ENCODE measurements around the gene MCF2L2.

MCF2L2 gene

GRCh38 chr3:183208260-183208659, 220.2 kb downstream of the MCF2L2 start:
- Histone ChIP-seq H3K9me3 (ENCODE audit: control insufficient read depth, insufficient read depth, low read depth, low read length) (no peaks in the 10 kb centered on the region), H3K4me1 (ENCODE audit: control insufficient read depth, insufficient read depth, low read length) (no peaks in the 10 kb centered on the region), H3K4me3 (ENCODE audit: low read depth, low read length) (no peak overlapping the region), H3K27ac (ENCODE audit: extremely low read depth, low read depth, low read length) (no peak overlapping the region), H3K36me3 (ENCODE audit: control insufficient read depth in 2 of 2, insufficient read depth in 1 of 2, low read length in 2 of 2) (no peaks in the 10 kb centered on the region)
- ChIA-PET CTCF (no interaction called here), POLR2A (no interaction called here)
- no peak for TF ChIP-seq ZNF423 (tag by site-specific recombination; IDR thresholded peaks at IDR 0.05)
- TF ChIP-seq, protein P1, sequence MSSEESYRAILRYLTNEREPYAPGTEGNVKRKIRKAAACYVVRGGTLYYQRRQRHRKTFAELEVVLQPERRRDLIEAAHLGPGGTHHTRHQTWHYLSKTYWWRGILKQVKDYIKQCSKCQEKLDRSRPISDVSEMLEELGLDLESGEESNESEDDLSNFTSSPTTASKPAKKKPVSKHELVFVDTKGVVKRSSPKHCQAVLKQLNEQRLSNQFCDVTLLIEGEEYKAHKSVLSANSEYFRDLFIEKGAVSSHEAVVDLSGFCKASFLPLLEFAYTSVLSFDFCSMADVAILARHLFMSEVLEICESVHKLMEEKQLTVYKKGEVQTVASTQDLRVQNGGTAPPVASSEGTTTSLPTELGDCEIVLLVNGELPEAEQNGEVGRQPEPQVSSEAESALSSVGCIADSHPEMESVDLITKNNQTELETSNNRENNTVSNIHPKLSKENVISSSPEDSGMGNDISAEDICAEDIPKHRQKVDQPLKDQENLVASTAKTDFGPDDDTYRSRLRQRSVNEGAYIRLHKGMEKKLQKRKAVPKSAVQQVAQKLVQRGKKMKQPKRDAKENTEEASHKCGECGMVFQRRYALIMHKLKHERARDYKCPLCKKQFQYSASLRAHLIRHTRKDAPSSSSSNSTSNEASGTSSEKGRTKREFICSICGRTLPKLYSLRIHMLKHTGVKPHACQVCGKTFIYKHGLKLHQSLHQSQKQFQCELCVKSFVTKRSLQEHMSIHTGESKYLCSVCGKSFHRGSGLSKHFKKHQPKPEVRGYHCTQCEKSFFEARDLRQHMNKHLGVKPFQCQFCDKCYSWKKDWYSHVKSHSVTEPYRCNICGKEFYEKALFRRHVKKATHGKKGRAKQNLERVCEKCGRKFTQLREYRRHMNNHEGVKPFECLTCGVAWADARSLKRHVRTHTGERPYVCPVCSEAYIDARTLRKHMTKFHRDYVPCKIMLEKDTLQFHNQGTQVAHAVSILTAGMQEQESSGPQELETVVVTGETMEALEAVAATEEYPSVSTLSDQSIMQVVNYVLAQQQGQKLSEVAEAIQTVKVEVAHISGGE (tag by site-specific recombination; conservative IDR thresholded peaks at IDR 0.05; ENCODE audit: low read depth) = no peak
- TF ChIP-seq ZNF624 (tag by site-specific recombination; IDR thresholded peaks at IDR 0.05) = no peak
- TF ChIP-seq ZNF341 (tag by site-specific recombination; IDR thresholded peaks at IDR 0.05; ENCODE audit: low read depth) = no peak
- no peak for TF ChIP-seq IKZF3 (tag by site-specific recombination; IDR thresholded peaks at IDR 0.05)
- TF ChIP-seq, protein P2, sequence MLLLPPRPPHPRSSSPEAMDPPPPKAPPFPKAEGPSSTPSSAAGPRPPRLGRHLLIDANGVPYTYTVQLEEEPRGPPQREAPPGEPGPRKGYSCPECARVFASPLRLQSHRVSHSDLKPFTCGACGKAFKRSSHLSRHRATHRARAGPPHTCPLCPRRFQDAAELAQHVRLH (tag by site-specific recombination; IDR thresholded peaks at IDR 0.05) = no peak
- no peak for TF ChIP-seq ZFP41 (tag by site-specific recombination; IDR thresholded peaks at IDR 0.05; ENCODE audit: borderline replicate concordance)
- no peak for TF ChIP-seq SP2 (tag by site-specific recombination; IDR thresholded peaks at IDR 0.05)
- no peak for TF ChIP-seq ZNF558 (tag by site-specific recombination; IDR thresholded peaks at IDR 0.05)

- POLR2A ChIA-PET = no interaction called here
- H3K27ac ChIP-seq (ENCODE audit: extremely low read depth, low read depth, low read length) = no peak overlapping the region
- CTCF ChIA-PET = no interaction called here
Measured at GRCh38 chr3:183203670-183204069, 224.7 kb downstream of the MCF2L2 start.

GRCh38 chr3:183202004-183202722, 226.3 kb downstream of the MCF2L2 start:
- no peak overlapping the region for H3K27ac ChIP-seq (ENCODE audit: extremely low read depth, low read depth, low read length)
- no peak overlapping the region for H3K4me3 ChIP-seq (ENCODE audit: low read depth, low read length)
- H3K36me3 ChIP-seq (ENCODE audit: control insufficient read depth in 2 of 2, insufficient read depth in 1 of 2, low read length in 2 of 2) = no peaks in the 10 kb centered on the region
- H3K4me1 ChIP-seq (ENCODE audit: control insufficient read depth, insufficient read depth, low read length) = no peaks in the 10 kb centered on the region
- H3K9me3 ChIP-seq (ENCODE audit: control insufficient read depth, insufficient read depth, low read depth, low read length) = no peaks in the 10 kb centered on the region
- ChIA-PET POLR2A (no interaction called here), CTCF (interaction anchor here (0.8 kb wide), 1 partner anchor 92 kb away, joined by 4 read pairs; no protein-coding TSS in a partner anchor)
- TF ChIP-seq ZNF146 (tag by site-specific recombination; IDR thresholded peaks at IDR 0.05) = no peak
- no peak for TF ChIP-seq ZBTB7A (tag by site-specific recombination; IDR thresholded peaks at IDR 0.05; ENCODE audit: low read depth)
- no peak for TF ChIP-seq ZFP69B (tag by site-specific recombination; IDR thresholded peaks at IDR 0.05)
- TF ChIP-seq ZNF426 (tag by site-specific recombination; IDR thresholded peaks at IDR 0.05) = no peak
- TF ChIP-seq, protein P3, sequence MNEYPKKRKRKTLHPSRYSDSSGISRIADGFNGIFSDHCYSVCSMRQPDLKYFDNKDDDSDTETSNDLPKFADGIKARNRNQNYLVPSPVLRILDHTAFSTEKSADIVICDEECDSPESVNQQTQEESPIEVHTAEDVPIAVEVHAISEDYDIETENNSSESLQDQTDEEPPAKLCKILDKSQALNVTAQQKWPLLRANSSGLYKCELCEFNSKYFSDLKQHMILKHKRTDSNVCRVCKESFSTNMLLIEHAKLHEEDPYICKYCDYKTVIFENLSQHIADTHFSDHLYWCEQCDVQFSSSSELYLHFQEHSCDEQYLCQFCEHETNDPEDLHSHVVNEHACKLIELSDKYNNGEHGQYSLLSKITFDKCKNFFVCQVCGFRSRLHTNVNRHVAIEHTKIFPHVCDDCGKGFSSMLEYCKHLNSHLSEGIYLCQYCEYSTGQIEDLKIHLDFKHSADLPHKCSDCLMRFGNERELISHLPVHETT (tag by site-specific recombination; IDR thresholded peaks at IDR 0.05) = no peak
- TF ChIP-seq ZBTB8A (tag by site-specific recombination; IDR thresholded peaks at IDR 0.05) = no peak
- TF ChIP-seq ZNF830 (tag by site-specific recombination; IDR thresholded peaks at IDR 0.05; ENCODE audit: low read depth) = no peak
- no peak for TF ChIP-seq ZNF792 (tag by site-specific recombination; IDR thresholded peaks at IDR 0.05)
- TF ChIP-seq ZNF148 (tag by site-specific recombination; IDR thresholded peaks at IDR 0.05; ENCODE audit: borderline replicate concordance) = no peak
- TF ChIP-seq ZNF701 (tag by site-specific recombination; IDR thresholded peaks at IDR 0.05) = no peak

More at GRCh38 chr3:183203670-183204069, 224.7 kb downstream of the MCF2L2 start:
- Histone ChIP-seq H3K36me3 (ENCODE audit: control insufficient read depth in 2 of 2, insufficient read depth in 1 of 2, low read length in 2 of 2) (no peaks in the 10 kb centered on the region), H3K4me1 (ENCODE audit: control insufficient read depth, insufficient read depth, low read length) (no peaks in the 10 kb centered on the region), H3K9me3 (ENCODE audit: control insufficient read depth, insufficient read depth, low read depth, low read length) (no peaks in the 10 kb centered on the region), H3K4me3 (ENCODE audit: low read depth, low read length) (no peak overlapping the region)
- TF ChIP-seq SETDB1 (IDR thresholded peaks at IDR 0.05; ENCODE audit: insufficient read length, low read length) (peak; percentile 84), ZNF549 (tag by site-specific recombination; IDR thresholded peaks at IDR 0.05) (no peak), ZNF785 (tag by site-specific recombination; IDR thresholded peaks at IDR 0.05) (no peak), INSM2 (tag by site-specific recombination; IDR thresholded peaks at IDR 0.05) (no peak)
